ENCODE measurements around the gene GARRE1. TPM values are rescaled to one million over a fixed set of nuclear protein-coding genes. Genes with fewer than 3 reads are reported as not detected.

GARRE1 gene
- total and polyA plus RNA-seq, 2 of the 8 experiments (the other 6 are each of a cell fraction or from before 2014, with no cell fraction given): 16.4 to 23.1 TPM

DNA sequence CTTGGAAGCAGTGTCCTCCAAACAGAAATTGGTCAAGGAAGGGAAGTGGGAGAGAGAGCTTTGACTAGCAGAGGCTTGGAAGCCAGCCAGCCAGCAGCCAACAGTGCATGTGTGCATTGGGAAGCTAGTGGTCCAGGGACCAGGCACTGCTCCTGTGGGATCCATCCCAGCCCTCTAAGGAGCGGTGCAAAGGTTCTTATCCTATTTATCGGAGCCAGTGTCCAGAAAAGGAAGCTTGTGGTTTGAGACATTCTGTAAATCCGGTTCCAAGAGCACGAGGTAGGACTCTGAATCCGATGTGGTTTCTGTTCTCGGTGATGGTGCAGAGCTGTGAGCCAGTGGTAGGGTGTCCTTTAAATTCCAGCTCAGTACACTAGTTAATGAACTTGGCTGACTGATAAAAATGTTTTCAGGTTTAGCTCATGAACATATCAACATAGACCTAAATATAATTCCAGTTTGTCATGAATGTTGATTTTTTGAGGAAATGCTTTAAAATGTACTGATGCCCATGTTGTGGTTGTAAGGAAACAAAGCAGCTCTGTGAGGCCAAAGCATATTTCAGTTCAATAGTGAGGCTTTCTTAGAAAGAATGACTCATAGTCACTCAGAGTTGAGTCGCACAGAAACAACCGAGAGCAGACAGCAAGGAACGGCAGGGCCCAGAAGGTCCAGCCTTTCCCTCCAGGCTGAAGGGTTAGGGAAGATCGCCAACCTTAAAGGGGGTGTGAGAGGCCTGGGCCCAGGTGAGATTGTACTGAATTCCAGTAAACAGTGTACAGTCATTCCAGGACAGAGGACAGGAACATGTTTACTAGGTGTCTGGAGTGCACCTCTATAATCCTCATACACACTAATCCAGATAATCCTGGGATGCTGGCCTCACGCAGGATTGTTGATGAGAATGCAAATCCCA is 21.5 kb upstream of the GARRE1 start:
- Histone ChIP-seq H4K5ac (ENCODE audit: insufficient read length, low read depth, low read length) (no peak overlapping the region), H3K79me2 (ENCODE audit: control insufficient read depth in 1 of 2, insufficient read depth in 2 of 2, low read length in 2 of 2) (no peaks in the 10 kb centered on the region), H3K4ac (replicated peaks; ENCODE audit: insufficient read length, low read depth, low read length) (no peak overlapping the region), H3K9ac (replicated peaks in 1 of 4; ENCODE audit: extremely low read depth in 1 of 4, low read depth in 3 of 4, low read length in 3 of 4) (no peak overlapping the region), H3K18ac (ENCODE audit: extremely low read depth, low read length) (no peak overlapping the region), H4K20me1 (replicated peaks in 1 of 2; ENCODE audit: control insufficient read depth in 1 of 2, insufficient read depth in 2 of 2, low read length in 2 of 2) (no peaks in the 10 kb centered on the region), H3K4me3 (ENCODE audit: extremely low read depth in 1 of 4, insufficient read depth in 2 of 4, low read depth in 3 of 4, low read length in 4 of 4) (no peak overlapping the region), H3K79me1 (ENCODE audit: low read depth, low read length) (no peaks in the 10 kb centered on the region; the same call in 1 of the 2 replicates), H2BK5ac (ENCODE audit: low read depth, low read length) (no peak overlapping the region; the same call in 1 of the 2 replicates), H3K4me2 (ENCODE audit: insufficient read depth in 1 of 2, low read depth in 2 of 2, low read length in 2 of 2) (no peak overlapping the region), H3K23ac (ENCODE audit: insufficient read length) (no peak overlapping the region), H3K23me2 (ENCODE audit: low read depth, low read length) (no peaks in the 10 kb centered on the region), H4K8ac (ENCODE audit: extremely low read depth, insufficient read depth, low read length) (no peak overlapping the region), H3K27ac (ENCODE audit: low read depth, low read length) (no peak overlapping the region), H3K14ac (ENCODE audit: insufficient read length) (no peak overlapping the region), H2BK20ac (ENCODE audit: low read length) (no peak overlapping the region), H3K36me3 (ENCODE audit: control insufficient read depth in 2 of 4, insufficient read depth in 4 of 4, low read length in 3 of 4) (peaks cover 5 to 25% (median 6%) of the 10 kb centered on the region in 4 experiments; a peak in 7 of 8 replicates), H2AFZ (ENCODE audit: low read length) (no peak overlapping the region), H2BK15ac (ENCODE audit: low read length) (no peak overlapping the region), H3K56ac (replicated peaks; ENCODE audit: insufficient read length, low read depth, low read length) (no peak overlapping the region), H2AK5ac (ENCODE audit: low read depth, low read length) (no peak overlapping the region), H2BK120ac (replicated peaks; ENCODE audit: low read depth, low read length) (no peak overlapping the region), H3K27me3 (replicated peaks in 1 of 4; ENCODE audit: control insufficient read depth in 3 of 4, extremely low read depth in 1 of 4, insufficient read depth in 3 of 4, low read length in 3 of 4) (no peaks in the 10 kb centered on the region), H4K91ac (replicated peaks; ENCODE audit: insufficient read length, low read length) (no peak overlapping the region), H3K4me1 (replicated peaks in 1 of 4; ENCODE audit: control insufficient read depth in 3 of 4, insufficient read depth in 4 of 4, low read length in 3 of 4) (peaks cover 2 to 9% (median 6%) of the 10 kb centered on the region in 4 experiments; a peak in 4 of 7 replicates), H3K9me3 (ENCODE audit: insufficient read depth in 2 of 2, low read depth in 1 of 2, low read length in 1 of 2) (no peaks in the 10 kb centered on the region), H2BK12ac (ENCODE audit: low read depth, low read length) (0 out of 2 replicates have a peak overlapping the region, but pooled peaks have one; percentile 1)
- ChIA-PET POLR2A (ENCODE audit: partially characterized antibody) (interaction anchor here (0.8 to 2.7 kb wide), 5 partner anchors 9 to 60 kb away, joined by 4 to 11 read pairs (median 6); no protein-coding TSS in a partner anchor), CTCF (ENCODE audit: partially characterized antibody) (interaction anchor here (0.8 to 3.1 kb wide), 4 partner anchors 8 to 113 kb away, joined by 4 to 14 read pairs (median 5); no protein-coding TSS in a partner anchor)
- DNase-seq (ENCODE audit: low read depth in 1 of 2, low spot score in 2 of 2) (no peak), FAIRE-seq (no peak)
- WGBS, 2 experiments (ENCODE audit: extremely low coverage in 1 of 2, insufficient coverage in 1 of 2, insufficient read length in 1 of 2, insufficient replicate concordance in 2 of 2, low coverage in 1 of 2, low lambda C conversion rate in 2 of 2, missing lambda C conversion rate in 1 of 2): 89% methylated on average over 11 of the region's 11 CpGs; no CpG with 5 or more reads in 1 of the 2 experiments
- TF ChIP-seq SP1 (IDR thresholded peaks at IDR 0.05; ENCODE audit: low read depth, low read length) (no peak), CEBPB (IDR thresholded peaks at IDR 0.05; ENCODE audit: low read depth, low read length) (no peak), NANOG (IDR thresholded peaks at IDR 0.05; ENCODE audit: insufficient read depth, low read depth, low read length, poor library complexity, severe bottlenecking) (no peak), CTBP2 (IDR thresholded peaks at IDR 0.05; ENCODE audit: borderline replicate concordance, insufficient read depth, insufficient read length, low read length) (no peak), CREB1 (IDR thresholded peaks at IDR 0.05) (no peak), KDM1A (IDR thresholded peaks at IDR 0.05; ENCODE audit: borderline replicate concordance, low read length) (no peak), ZNF274 (IDR thresholded peaks at IDR 0.05; ENCODE audit: borderline replicate concordance, extremely low read depth, low read length) (no peak)

All from H1 (cell line).